ENCODE results near the gene FAM50B.

Gene FAM50B

GRCh38 chr6:3872370-3872854, 23.2 kb downstream of the FAM50B start:
- DNase-seq (ENCODE audit: low read depth): no peak

DNA sequence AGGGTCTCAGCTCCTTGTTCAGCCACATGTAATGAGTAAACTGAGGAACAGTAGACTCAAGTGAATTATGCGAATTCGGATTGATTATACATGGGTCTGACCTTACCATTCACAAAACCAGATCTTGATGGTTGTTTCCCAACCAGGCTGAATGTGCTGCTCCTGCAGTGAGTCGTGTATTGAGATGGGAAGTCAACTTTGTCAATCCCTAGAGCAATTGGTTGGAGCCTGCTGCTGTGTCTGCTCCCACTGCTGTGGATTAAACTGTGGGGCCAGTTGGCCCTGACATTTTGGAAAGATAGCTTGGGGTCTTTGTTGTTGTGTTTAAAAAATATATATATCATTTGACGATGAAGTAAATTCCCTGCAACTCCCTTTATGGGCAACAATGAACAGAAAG, 23.9 kb downstream of the FAM50B start:
- no peak for DNase-seq (ENCODE audit: low read depth)

- no peak for DNase-seq (ENCODE audit: low read depth)
Measured at GRCh38 chr6:3874069-3874468, 24.9 kb downstream of the FAM50B start.

- no peak for DNase-seq (ENCODE audit: low read depth)
Measured at GRCh38 chr6:3875486-3875885, 26.3 kb downstream of the FAM50B start.

GRCh38 chr6:3876101-3876500, 26.9 kb downstream of the FAM50B start:
- DNase-seq (ENCODE audit: low read depth): no peak

DNA sequence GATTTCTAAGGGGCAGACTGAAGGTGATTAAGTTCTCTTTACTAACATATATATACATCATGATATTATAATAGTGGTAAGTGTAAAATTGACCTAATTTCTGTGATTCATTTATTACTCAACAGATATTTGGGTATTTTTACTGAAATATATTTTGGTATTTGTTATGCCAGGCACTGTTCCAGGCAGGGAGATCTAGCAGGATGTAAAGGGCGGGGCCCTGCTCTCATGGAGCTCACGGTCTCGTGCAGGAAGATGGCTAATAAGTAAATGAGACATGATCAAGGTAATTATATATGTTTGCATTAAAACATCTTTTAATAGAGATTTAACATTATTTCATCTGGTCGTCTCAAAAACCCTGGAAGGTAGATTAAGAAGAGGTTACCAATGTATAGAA, 27.7 kb downstream of the FAM50B start:
- no peak for DNase-seq (ENCODE audit: low read depth)

- no peak for DNase-seq (ENCODE audit: low read depth)
Measured at GRCh38 chr6:3878048-3878666, 29.0 kb downstream of the FAM50B start.

GRCh38 chr6:3879194-3879952, 30.2 kb downstream of the FAM50B start:
- no peak for DNase-seq (ENCODE audit: low read depth)

DNA sequence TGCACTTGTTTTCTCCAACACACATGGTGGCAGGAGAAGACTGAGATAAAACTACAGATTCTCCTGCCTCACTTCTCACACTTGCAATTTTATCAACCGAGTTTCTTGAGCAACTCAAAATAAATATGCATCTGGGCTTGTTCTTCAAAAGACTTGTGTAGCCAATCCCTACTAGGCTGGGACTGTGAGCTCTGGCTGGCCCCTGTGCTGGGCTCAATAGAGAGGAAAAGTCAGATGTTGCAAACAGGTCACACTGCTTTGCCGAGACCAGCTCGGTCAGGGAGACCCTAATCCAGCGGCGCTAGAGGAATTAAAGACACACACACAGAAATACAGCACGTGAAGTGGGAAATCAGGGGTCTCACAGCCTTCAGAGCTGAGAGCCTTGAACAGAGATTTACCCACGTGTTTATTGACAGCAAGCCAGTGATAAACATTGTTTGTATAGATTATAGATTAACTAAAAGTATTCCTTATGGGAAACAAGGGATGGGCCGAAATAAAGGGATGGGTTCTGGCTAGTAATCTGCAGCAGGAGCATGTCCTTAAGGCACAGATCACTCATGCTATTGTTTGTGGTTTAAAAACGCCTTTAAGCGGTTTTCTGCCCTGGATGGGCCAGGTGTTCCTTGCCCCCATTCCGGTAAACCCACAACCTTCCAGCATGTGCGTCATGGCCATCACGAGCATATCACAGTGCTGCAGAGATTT, 32.7 kb downstream of the FAM50B start:
- no peak for DNase-seq (ENCODE audit: low read depth)

DNA sequence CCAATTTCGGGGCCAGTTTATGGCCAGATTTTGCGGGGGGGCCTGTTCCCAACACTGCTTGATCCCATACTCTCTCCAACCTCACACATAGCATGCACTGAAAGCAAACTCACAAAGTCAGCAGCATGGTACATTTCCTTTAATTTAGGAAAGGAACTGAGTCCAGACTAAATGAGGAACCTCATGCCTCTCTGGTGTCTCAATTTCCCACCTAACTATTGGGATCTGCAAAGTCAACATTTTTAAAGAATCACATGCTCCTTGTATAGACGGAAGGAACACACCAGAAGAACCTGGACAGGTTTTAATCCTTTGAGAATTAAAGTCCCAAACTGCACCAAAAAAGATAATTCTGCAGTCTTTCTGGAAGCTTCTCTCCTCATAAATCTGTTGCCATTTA, 33.3 kb downstream of the FAM50B start:
- DNase-seq (ENCODE audit: low read depth): no peak

GRCh38 chr6:3882866-3883265, 33.7 kb downstream of the FAM50B start:
- DNase-seq (ENCODE audit: low read depth): no peak

DNA sequence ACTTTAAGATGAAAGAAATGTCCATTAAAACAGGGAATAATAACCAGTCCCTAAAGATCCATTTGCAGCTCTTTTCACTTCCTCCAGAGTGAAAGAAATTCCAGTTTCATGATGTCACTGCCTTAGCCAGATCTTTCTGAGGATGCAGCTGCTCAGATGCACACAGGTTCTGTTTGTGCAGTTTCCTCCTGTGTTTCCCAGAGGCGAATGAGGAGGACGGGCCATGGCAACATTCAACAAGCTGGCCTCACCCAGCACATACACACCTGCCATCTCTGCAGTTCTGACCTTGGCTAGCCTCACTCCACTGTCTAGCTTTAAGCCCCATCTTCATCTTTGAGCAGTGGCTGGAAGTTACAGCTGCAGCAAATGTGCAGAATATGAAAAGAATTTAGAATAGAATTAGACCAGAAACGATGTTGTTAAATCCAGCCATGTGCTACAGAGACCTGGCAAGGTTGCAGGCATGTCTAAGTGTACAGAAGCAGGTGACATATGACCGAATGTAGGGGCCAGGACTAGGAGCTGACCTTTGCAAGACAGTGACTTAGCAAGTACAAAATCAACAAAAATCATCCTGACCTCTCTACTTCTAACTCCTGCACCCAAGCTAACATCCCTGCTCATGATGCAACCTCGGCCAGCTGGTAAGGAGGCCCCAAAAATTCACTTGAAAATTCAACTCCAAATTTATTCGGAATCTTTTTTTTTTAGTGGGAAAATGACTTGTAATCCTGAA, 35.0 kb downstream of the FAM50B start:
- no peak for DNase-seq (ENCODE audit: low read depth)

- no peak for DNase-seq (ENCODE audit: low read depth)
Measured at GRCh38 chr6:3885262-3886036, 36.3 kb downstream of the FAM50B start.

- no peak for DNase-seq (ENCODE audit: low read depth)
Measured at GRCh38 chr6:3887150-3887700, 38.1 kb downstream of the FAM50B start.

DNA sequence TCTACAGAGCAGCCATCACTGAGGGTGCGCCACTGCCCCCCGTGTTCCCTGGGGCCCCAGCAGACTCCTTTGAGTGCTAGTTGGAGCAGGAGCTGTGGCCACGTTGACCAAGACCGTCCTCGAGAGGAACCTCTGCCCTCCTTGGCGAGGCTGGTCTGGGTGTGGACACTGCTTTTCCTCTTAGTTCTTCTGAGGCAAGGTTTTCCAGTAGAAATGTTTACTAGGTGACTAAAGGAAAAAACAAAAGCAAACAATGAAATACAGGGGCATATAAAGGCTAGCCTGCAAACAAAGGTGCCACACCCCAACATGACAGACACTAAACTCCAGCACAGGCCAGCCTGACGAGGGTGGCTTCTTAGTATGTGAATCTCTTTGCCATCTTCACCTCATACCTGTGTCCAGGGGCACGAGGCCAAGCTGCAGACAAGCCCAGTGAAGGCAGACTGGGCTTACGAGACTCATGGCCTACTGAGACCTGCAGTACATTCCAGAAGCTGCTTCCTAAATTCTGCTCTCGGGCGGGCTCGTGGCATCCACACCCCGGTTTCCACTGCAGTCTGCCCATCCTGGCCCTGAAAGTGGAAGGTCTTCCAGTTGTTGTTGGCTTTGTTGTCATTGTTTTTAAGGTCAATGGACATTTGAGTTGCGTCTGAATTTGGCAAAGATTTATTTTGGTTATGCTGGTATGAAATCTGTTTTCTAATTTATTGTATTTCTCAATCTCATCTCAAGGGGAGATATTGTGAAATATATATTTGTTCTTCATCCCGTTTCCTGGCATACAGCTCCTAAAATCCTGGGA, 39.2 kb downstream of the FAM50B start:
- DNase-seq (ENCODE audit: low read depth): no peak

DNA sequence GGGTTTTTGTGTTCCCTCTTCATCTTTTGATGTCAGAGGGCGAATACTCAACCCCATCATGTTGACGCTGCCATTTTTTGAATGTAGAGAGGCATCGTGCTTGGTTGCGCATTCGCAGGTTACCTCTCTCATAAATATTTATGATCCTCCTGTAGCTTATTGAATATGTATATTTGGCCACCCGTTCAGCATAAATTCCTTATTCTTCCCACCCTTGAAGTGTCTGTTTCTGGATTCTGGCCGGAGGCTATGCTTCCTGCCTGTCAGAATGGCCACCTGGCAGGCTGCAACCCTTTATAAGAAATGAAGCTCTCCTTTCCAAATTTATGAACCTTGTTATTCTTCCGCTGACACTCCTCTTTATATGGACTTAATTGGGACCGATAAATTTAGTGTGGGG, 40.9 kb downstream of the FAM50B start:
- no peak for DNase-seq (ENCODE audit: low read depth)

DNA sequence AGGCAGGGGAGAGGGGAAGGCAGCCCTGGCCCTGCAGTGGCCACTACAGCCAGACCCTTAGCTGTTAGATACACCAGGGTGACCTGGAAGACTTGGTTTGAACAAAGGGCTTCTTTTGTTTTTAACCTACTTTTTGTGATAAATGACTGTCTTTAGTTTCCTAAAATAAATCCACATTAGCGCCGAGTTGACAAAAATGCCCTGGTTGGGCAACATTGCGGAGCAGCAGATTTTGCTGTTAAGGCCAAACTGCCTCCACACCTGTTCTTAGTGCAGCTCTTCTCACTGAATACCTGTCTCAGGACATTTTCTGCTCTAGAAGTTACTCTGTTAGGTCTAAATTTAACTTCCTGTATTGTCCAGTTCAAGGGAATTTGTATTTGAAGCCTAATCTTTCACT, 42.7 kb downstream of the FAM50B start:
- no peak for DNase-seq (ENCODE audit: low read depth)

DNA sequence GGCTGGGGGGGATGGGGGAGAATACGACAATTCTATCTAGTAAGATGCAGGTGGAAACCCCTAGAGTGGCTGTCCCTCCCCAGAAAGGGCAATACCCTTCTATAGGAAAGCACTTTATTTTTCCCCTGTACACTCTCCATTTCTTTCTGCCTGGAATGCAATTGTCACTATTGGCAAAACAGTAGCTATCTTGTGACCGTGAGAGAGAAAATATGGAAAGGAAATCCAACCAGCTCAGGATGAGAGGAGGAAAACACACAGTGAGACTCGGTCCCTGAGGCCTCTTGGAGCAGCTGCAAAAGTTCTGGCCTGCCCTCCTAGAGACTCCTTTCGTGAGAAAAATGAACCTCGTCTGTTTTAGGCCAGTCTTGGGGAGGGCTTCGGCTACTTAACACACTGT, 43.4 kb downstream of the FAM50B start:
- no peak for DNase-seq (ENCODE audit: low read depth)

DNA sequence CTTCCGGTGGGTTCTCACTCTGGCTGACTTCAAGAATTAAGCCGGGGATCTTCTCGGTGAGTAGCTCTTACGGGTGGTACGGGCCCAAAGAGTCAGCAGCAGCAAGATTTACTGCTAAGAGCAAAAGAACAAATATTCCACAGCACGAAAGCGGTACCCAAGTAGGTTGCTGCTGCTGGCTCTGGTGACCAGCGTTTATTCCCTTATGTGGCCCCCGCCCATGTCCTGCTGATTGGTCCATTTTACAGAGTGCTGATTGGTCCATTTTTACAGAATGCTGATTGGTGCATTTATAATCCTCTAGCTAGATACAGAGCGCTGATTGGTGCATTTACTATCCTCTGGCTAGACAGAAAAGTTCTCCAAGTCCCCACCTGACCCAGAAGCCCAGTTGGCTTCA, 44.3 kb downstream of the FAM50B start:
- no peak for DNase-seq (ENCODE audit: low read depth)

DNA sequence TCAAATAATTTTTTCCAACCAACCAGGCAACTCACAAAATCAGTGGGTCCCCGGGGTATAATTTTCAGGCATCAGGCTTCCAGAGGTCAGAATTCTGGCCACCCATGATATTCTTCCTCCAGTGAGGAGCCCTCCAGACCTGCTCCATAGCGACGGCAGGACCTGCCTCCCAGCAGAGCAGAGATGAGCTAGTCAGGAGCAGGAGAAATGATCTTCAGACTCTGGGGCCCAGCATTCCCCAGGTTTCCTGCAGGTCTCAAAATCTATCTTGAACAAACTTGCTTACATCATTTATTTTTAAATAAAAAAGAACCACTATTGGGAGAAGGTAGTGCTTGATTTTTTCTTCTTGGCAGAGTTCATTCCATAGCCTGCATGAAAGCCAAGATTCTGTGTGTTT, 44.7 kb downstream of the FAM50B start:
- DNase-seq (ENCODE audit: low read depth): no peak

Data from stimulated activated CD4-positive, alpha-beta T cell treated with anti-CD3 and anti-CD28 coated beads, Interleukin-2, amount 100 ng/mL, for 4 hours (primary cell).